C4-2B (cell line): ENCODE results near the gene CORO1C.

ENCODE experiments used
- ZFX ChIP-seq: fragments of 450-650 bp; IDR thresholded peaks from 2 replicates; pipeline ENCODE4 v1.6.1; 2017
- TF ChIP-seq, protein P1 (sequence below): fragments of 450-650 bp; conservative IDR thresholded peaks from 2 replicates; pipeline ENCODE4 v1.5.1; 2017; ENCODE audit warnings: mild to moderate bottlenecking

DNA sequence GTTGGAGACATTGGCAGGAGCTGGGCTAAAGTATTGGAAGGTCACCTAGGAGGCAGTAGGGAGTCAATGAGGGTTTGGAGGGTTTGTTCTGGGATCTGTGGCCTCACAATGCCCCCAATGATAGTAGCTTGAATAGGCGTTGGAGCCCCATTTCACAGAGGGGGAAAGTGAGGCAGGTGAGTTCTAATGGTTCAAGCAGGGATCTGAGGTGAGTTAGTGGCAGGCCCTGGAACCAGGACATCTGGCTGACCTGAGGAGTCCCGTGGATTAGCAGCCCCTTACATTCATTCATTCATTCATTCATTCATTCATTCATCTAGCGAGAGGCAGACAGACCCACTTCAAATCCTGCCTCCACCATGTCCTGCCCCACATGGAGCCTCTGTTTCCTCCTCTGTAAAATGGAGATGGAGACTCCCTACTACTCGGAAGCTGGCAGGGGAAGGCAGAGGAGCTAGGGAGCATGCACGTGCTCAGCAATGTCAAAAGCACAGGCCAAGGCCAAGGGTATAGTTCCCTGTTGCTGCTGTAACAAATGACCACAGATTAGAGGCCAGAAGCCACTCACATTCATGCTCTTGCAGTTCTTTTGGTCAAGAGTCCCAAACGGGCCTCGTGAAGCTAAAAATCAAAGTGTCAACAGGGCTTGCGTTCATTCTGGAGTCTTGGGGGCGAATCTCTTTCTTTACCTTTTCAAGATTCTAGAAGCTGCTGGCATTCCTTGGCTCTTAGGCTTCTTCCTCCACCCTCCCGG is 131.2 kb downstream of the CORO1C start:
- TF ChIP-seq, protein P1, sequence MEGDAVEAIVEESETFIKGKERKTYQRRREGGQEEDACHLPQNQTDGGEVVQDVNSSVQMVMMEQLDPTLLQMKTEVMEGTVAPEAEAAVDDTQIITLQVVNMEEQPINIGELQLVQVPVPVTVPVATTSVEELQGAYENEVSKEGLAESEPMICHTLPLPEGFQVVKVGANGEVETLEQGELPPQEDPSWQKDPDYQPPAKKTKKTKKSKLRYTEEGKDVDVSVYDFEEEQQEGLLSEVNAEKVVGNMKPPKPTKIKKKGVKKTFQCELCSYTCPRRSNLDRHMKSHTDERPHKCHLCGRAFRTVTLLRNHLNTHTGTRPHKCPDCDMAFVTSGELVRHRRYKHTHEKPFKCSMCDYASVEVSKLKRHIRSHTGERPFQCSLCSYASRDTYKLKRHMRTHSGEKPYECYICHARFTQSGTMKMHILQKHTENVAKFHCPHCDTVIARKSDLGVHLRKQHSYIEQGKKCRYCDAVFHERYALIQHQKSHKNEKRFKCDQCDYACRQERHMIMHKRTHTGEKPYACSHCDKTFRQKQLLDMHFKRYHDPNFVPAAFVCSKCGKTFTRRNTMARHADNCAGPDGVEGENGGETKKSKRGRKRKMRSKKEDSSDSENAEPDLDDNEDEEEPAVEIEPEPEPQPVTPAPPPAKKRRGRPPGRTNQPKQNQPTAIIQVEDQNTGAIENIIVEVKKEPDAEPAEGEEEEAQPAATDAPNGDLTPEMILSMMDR, result no peak
- TF ChIP-seq ZFX, result no peak
